22Rv1 (cell line): ENCODE results near the gene METTL16.
"Not testable (repeated sequence)": the region's sequence is repeated elsewhere in the genome, so short reads cannot be mapped to it uniquely, and the experiment has no call there.

Experiments
- H3K27ac ChIP-seq: fragments of 450-650 bp; 2 replicates; pipeline ENCODE4 v1.5.1; 2017
- ZFX ChIP-seq: fragments of 450-650 bp; IDR thresholded peaks from 2 replicates; pipeline ENCODE4 v1.6.1; 2017; ENCODE audit warnings: antibody characterized with exemption, borderline replicate concordance
- TF ChIP-seq, protein P1 (sequence below): fragments of 450-650 bp; IDR thresholded peaks from 2 replicates; pipeline ENCODE4 v1.5.1; 2017; ENCODE audit warnings: mild to moderate bottlenecking

The METTL16 gene

DNA sequence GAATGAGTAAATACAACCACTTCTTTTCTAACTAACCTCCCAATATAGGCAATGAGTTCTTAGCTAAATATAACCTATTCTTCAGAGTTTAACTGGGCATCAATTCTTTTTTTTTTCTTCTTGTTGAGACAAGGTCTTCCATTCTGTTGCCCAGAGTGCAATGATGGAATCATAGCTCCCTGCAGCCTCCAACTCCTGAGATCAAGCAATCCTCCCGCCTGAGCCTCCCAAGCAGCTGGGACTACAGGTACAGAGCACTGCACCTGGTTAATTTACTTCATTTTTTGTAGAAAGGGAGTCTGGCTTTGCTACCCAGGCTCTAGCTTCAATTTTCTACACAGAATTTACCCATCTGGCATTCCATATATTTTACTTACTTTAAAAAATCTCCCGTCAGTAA, 1.1 kb downstream of the METTL16 start:
- peak overlapping the region; percentile 95 for H3K27ac ChIP-seq
- TF ChIP-seq ZFX: no peak
- TF ChIP-seq, protein P1, sequence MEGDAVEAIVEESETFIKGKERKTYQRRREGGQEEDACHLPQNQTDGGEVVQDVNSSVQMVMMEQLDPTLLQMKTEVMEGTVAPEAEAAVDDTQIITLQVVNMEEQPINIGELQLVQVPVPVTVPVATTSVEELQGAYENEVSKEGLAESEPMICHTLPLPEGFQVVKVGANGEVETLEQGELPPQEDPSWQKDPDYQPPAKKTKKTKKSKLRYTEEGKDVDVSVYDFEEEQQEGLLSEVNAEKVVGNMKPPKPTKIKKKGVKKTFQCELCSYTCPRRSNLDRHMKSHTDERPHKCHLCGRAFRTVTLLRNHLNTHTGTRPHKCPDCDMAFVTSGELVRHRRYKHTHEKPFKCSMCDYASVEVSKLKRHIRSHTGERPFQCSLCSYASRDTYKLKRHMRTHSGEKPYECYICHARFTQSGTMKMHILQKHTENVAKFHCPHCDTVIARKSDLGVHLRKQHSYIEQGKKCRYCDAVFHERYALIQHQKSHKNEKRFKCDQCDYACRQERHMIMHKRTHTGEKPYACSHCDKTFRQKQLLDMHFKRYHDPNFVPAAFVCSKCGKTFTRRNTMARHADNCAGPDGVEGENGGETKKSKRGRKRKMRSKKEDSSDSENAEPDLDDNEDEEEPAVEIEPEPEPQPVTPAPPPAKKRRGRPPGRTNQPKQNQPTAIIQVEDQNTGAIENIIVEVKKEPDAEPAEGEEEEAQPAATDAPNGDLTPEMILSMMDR: no peak

GRCh38 chr17:2508035-2508434, 3.7 kb downstream of the METTL16 start:
- H3K27ac ChIP-seq: no peak overlapping the region
- no peak for TF ChIP-seq ZFX
- TF ChIP-seq, protein P1: no peak

GRCh38 chr17:2507015-2507414, 4.7 kb downstream of the METTL16 start:
- not testable (repeated sequence) for H3K27ac ChIP-seq

DNA sequence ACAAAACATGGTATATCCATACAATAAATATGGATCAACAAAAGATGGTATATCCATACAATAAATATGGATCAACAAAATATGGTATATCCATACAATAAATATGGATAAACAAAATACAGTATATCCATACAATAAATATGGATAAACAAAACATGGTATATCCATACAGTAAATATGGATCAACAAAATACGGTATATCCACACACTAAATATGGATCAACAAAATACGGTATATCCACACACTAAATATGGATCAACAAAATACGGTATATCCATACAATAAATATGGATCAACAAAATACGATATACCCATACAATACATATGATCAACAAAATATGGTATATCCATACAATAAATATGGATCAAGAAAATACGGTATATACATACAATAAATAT, 8.1 kb downstream of the METTL16 start:
- TF ChIP-seq, protein P1: no peak
- no peak for TF ChIP-seq ZFX
- no peak overlapping the region for H3K27ac ChIP-seq

DNA sequence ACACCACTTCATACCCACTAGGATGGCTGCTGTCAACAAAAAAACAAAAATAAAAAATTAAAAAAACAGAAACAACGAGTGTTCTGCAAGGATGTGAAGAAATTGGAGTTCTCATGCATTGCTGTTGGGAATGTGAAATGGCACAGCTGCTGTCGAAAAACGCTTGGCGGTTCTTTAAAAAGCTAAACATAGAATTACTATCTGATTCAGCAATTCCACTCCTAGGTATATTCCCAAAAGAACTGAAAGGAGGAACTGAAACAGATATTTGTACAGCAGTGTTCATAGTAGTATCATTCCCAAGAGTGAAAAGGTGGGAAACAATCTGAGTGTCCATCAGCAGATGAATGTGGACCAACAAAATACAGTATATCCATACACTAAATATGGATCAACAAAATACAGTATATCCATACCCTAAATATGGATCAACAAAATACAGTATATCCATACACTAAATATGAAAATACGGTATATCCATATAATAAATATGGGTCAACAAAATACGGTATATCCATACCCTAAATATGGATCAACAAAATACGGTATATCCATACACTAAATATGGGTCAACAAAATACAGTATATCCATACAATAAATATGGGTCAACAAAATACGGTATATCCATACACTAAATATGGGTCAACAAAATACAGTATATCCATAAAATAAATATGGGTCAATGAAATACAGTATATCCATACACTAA, 8.7 kb downstream of the METTL16 start:
- TF ChIP-seq ZFX: no peak
- TF ChIP-seq, protein P1: no peak
- H3K27ac ChIP-seq: no peak overlapping the region

DNA sequence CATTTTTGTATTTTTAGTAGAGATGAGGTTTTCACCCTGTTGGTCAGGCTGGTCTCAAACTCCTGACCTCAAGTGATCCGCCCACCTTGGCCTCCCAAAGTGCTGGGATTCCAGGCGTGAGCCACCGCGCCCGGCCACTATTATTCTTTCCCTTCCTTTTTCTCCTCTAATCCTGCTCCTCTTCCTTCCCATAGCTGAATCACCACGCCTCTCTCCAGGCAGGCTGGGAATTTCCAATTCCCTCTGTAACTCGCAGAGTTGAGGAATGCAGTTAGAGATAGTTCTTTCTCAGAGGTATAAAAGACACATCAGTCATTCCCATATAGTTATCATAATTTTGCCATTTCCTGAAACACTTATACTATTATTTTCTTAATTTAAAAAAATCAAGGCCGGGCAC, 11.2 kb downstream of the METTL16 start:
- TF ChIP-seq, protein P1: no peak
- no peak overlapping the region for H3K27ac ChIP-seq

GRCh38 chr17:2489286-2489685, 22.4 kb downstream of the METTL16 start:
- H3K27ac ChIP-seq: not testable (repeated sequence)

DNA sequence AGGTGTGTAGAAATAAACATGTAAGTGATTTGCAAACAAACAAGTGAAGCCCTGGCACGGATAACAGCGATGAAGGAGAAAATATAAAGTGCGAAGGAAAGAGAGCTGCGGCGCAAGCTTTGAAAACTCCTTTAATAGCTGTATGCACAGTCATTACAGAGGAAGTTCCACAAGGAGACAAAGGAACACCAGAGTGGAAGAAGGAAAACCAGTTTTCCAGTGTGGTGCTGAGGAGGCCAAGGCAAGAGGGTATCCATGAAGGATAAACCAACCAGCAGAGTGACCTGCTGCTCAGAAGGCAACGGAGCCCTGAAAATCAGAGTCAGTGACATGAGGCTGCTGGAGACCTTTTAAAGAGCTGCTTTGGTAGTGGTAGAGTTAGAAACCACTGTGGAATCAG, 24.4 kb downstream of the METTL16 start:
- no peak for TF ChIP-seq ZFX
- TF ChIP-seq, protein P1: no peak
- no peak overlapping the region for H3K27ac ChIP-seq

DNA sequence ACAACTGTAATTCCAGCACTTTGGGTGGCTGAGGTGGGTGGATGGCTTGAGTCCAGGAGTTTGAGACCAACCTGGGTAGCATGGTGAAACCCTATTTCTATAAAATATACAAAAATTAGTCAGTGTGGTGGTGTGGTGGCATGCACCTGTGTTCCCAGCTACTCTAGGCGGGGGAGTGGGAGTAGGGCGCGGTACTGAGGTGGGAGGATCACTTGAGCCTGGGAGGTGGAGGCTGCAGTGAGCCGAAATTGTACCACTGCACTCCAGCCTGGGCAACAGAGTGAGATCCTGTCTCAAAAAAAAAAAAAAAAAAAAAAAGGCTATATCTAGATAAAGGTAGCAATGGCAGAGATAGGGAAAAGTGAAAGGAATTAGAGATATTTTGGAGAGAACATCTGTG, 25.0 kb downstream of the METTL16 start:
- H3K27ac ChIP-seq: not testable (repeated sequence)
